HUES64 (cell line): Measurements from ENCODE around the gene FPGS.

ENCODE experiments used
- H3K27ac ChIP-seq: 2 replicates; pipeline ENCODE4 v1.7.0; 2013; ENCODE audit warnings: low read depth, low read length, inconsistent platforms
- H3K27me3 ChIP-seq: 2 replicates; pipeline ENCODE4 v1.6.1; 2013; ENCODE audit warnings: mild to moderate bottlenecking, low read length; ENCODE audit not compliant: insufficient read depth
- H3K36me3 ChIP-seq: 2 replicates; pipeline ENCODE4 v1.6.1; 2013; ENCODE audit warnings: mild to moderate bottlenecking, low read length; ENCODE audit not compliant: insufficient read depth
- H3K4me1 ChIP-seq: 2 replicates; pipeline ENCODE4 v1.6.1; 2013; ENCODE audit warnings: mild to moderate bottlenecking, low read length, moderate library complexity; ENCODE audit not compliant: insufficient read depth
- H3K4me3 ChIP-seq: 2 replicates; pipeline ENCODE4 v1.5.1; 2013; ENCODE audit warnings: mild to moderate bottlenecking, low read length, moderate library complexity
- H3K9ac ChIP-seq: 2 replicates; pipeline ENCODE4 v1.6.1; 2013; ENCODE audit warnings: mild to moderate bottlenecking, low read depth, low read length
- H3K9me3 ChIP-seq: 2 replicates; pipeline ENCODE4 v1.6.1; 2013; ENCODE audit warnings: low read depth, low read length; ENCODE audit not compliant: insufficient read depth
- WGBS: fragments of 150-250, 120-280 bp; methylation state at CpG from one replicate; pipeline ENCODE4 v1.1.7; 2013; ENCODE audit warnings: missing lambda C conversion rate; 5-methylcytosine and 5-hydroxymethylcytosine counted together

Gene FPGS

DNA sequence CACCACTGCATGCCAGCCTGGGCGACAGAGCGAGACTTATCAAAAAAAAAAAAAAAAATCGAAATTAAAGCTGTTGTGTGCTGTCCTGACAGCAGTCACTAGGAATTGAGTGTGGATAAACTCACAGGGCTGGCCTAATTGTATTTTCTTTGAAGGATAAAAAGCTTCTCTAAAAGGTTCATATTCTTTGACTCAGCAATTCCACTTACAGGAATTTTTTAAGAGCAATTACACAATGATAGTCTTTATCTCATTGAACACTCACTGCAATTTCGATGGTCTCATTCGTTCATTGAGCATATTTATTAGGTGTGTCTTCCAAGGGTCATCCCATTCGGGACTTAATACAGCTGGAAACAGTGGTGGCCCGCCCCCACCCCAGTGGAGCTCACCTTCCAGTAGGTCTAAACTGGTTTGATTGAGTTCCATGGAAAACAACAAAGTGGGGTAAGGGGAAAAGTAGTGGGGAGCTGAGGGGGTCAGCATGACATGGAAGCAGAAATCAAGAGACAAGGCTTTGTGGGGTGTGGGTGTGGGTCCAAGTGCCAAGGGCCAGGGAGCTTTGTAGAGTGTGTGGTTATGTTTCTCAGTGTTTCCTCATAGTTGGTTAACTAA is 10.2 kb upstream of the FPGS start:
- Histone ChIP-seq H3K36me3 (peaks cover 56% of the 10 kb centered on the region), H3K27ac (no peak overlapping the region), H3K4me3 (no peak overlapping the region), H3K4me1 (no peaks in the 10 kb centered on the region), H3K9me3 (no peaks in the 10 kb centered on the region), H3K27me3 (no peaks in the 10 kb centered on the region), H3K9ac (no peak overlapping the region)
- WGBS: 94% methylated on average over 7 of the region's 7 CpGs

DNA sequence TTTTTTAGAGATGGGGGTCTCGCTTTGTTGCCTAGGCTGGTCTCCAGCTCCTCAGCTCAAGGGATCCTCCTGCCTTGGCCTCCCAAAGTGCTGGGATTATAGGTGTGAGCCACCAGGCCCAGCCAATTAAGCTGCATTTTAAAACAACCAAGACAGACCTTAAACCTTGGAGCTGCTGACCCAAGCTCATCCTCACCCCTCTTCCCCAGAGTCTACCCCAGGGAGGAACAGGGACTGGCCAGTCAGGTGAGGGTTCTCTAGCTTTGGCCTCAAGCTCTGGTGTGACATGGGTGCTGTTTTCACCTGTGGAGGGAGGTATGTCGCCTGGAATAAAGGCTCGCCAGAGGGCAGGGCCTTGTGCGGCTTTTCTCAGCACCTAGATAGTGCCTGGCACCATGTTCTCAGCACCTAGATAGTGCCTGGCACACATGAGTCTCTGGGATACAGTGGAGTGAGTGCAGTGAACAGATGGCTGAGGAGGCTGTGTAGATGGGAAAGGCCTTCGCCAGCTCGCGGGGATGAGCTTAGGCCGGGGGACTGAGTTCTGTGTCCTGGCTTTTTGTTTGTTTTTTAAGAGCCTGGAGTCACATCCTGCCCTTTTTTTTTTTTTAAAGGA is 9.5 kb upstream of the FPGS start:
- Histone ChIP-seq H3K27me3 (no peaks in the 10 kb centered on the region), H3K4me1 (no peaks in the 10 kb centered on the region), H3K36me3 (peaks cover 49% of the 10 kb centered on the region), H3K4me3 (no peak overlapping the region), H3K9ac (no peak overlapping the region), H3K27ac (no peak overlapping the region; the same call in 1 of the 2 replicates), H3K9me3 (no peaks in the 10 kb centered on the region)
- WGBS: 88% methylated on average over 8 of the region's 8 CpGs

DNA sequence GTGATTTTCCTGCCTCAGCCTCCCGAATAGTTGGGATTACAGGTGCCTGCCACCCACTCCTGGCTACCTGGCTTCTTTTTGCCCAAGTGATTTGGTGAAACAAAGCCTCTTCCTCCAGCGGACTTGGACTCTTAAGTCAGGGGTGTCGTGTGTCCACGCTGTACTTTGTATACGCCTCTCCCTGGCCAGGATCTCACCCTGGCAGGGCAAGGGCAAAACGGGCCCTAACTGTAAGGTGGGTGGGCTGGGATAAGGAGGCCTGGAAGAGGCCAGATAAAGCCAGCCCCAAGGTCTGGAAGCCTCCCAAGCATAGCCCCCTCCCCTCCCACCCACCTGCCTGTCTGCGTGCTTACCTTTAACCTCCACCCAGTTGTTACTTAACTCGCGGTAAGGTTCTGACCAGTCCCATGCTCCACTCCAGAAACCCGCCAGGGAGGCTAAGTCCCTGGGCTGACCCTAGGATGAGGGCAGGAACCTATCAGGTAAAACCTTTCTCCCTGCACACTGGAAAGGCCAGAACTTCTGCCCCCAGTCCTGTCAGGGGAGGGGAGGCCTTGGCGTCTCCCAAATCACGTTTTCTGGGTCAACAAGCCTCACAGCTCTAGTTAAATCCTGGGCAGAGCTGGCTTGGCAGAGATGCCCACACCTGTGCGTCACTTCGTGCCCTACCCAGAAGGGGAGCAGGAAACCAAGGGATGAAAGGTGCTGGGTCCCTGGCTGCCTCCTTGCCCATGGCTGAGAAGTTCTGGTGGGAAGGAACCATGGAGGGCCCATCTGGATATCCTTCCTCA is 8.5 kb upstream of the FPGS start:
- no peak overlapping the region for H3K4me3 ChIP-seq
- H3K27me3 ChIP-seq: no peaks in the 10 kb centered on the region
- H3K9me3 ChIP-seq: no peaks in the 10 kb centered on the region
- H3K27ac ChIP-seq: no peak overlapping the region
- H3K9ac ChIP-seq: no peak overlapping the region
- no peaks in the 10 kb centered on the region for H3K4me1 ChIP-seq
- 90% methylated on average over 14 of the region's 14 CpGs for WGBS
- peaks cover 39% of the 10 kb centered on the region for H3K36me3 ChIP-seq

DNA sequence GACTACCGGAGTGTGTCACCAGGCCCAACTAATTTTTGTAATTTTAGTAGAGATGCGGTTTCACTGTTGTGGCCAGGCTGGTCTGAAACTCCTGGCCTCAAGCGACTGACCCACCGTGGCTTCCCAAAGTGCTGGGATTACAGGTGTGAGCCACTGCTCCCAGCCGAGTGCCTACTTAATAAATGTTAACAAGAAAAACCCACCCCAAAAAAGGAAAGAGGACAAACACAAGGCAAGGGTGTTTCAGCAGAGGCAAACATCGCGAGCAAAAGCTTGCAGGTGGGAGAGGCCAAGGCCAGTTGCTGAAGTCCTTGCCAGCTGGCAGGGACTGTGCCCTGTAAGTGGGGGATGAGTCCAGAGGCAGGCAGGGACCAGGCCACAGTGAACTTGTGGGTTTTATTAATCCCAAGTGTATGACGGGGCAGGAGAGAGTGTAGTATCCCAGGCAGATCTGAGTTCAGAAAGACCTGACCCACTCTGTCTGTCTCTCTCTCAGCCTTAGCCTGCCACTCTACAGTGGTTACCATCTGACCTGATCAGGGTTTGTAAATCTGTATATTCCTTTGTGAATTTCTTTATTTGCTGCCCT is 6.4 kb upstream of the FPGS start:
- H3K4me3 ChIP-seq: no peak overlapping the region
- no peak overlapping the region for H3K9ac ChIP-seq
- H3K4me1 ChIP-seq: no peaks in the 10 kb centered on the region
- H3K27me3 ChIP-seq: no peaks in the 10 kb centered on the region
- H3K27ac ChIP-seq: no peak overlapping the region
- no peaks in the 10 kb centered on the region for H3K9me3 ChIP-seq
- peaks cover 18% of the 10 kb centered on the region for H3K36me3 ChIP-seq
- 88% methylated on average over 8 of the region's 8 CpGs for WGBS

DNA sequence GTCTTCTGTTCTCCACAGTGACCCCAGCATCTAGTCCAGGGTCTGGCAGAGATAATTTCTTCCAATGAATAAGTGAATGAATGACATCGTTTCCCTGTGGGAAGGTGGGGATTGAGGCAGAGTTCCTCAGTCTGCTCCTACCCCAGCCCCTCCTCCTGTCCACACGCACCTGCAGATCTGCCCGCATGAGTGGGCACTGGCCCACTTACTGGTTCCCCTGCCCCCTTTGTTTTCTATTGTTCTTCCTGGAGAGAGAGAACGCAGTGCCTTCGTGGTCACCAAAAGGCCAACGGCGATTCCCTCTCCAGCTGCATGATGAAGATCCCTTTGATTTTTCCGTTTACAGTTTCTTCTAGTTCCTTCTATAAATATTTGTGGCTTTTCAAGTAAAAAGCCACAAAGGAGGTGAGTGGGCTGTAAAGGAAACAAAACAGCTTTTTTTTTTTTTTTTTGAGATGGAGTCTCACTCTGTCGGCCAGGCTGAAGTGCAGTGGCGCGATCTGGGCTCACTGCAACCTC is 5.8 kb upstream of the FPGS start:
- H3K27me3 ChIP-seq: no peaks in the 10 kb centered on the region
- no peaks in the 10 kb centered on the region for H3K9me3 ChIP-seq
- no peak overlapping the region for H3K9ac ChIP-seq
- peaks cover 12% of the 10 kb centered on the region for H3K36me3 ChIP-seq
- H3K27ac ChIP-seq: no peak overlapping the region
- H3K4me1 ChIP-seq: peaks cover 2% of the 10 kb centered on the region; the same call in 1 of the 2 replicates
- H3K4me3 ChIP-seq: no peak overlapping the region
- WGBS: 85% methylated on average over 11 of the region's 11 CpGs

DNA sequence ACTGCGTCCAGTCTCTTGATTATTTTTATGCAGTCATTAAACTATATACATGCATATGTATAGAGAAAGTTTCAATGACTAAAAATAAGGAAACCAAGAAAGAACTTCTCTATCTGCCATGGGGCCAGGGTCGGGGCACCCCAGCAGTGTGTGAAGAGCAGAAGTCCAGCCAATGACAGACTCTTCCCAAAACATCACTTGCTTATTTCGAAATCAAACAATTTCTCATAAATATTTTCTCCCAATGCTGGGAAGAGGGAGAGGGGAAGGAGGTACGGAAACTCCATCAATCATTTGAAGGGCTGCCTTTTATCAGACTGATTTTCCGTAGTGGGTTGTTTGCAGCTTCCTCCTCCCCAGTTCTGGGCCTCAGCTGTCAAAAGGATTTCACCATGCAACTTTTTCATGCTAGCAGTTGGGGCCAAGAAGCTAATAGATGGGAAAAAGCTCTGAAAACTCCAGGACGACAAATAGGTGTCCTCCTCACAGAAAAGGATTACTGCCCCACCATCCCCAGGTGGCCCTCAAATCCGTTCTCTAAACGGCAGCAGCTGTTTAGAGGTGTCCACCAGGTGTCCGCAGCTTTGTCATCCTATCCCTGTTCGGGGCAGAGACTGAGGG is 617 bp upstream of the FPGS start:
- WGBS: 33% methylated on average over 8 of the region's 10 CpGs
- H3K36me3 ChIP-seq: peaks cover 17% of the 10 kb centered on the region; the same call in 1 of the 2 replicates
- peak overlapping the region; percentile 16; the same call in 1 of the 2 replicates for H3K27ac ChIP-seq
- no peaks in the 10 kb centered on the region for H3K9me3 ChIP-seq
- H3K9ac ChIP-seq: peak overlapping the region; percentile 72
- no peaks in the 10 kb centered on the region for H3K27me3 ChIP-seq
- H3K4me1 ChIP-seq: peaks cover 5% of the 10 kb centered on the region; the same call in 1 of the 2 replicates
- H3K4me3 ChIP-seq: peak overlapping the region; percentile 92

DNA sequence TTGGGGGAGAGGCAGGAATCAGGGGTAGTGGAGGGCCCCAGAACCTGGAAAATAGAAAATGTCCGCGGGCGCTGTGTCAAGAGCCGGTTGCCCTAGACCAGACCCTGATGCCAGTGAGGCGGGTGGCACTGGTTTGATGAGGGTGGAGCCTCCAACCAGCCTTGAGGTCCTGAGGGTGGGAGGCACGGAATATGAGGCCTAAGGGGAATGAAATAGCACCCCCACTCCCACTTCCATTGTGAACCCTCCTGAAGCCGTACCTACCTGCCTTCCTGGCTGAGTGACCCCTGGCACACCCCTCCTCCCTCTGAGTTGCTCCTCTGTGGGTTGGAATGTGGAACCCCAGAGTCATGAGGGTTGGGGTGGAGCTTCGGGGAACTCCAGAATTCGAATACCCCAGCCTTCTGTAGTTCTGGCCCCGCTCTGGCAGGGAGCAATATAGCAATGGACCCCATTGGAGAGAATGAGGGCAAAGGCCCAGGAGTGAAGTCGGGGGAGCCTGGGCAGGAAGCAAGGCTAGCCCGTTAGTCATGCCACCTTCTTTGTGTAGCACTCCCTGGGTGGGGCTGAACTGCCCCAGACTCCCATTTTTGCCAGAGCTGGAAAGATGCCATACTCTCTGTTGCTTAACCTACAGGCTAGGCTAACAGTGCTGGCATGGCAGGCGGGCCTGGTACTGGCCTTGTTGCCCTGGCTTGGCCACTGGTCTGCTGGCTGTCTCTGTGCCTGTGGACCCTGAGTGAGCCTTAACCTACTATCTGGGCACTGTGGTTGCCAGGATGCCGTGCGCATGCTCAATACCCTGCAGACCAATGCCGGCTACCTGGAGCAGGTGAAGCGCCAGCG is 1.0 kb downstream of the FPGS start:
- Histone ChIP-seq H3K4me1 (peaks cover 5% of the 10 kb centered on the region; the same call in 1 of the 2 replicates), H3K9me3 (no peaks in the 10 kb centered on the region), H3K4me3 (peak overlapping the region; percentile 92), H3K27ac (peak overlapping the region; percentile 93), H3K27me3 (no peaks in the 10 kb centered on the region), H3K9ac (peak overlapping the region; percentile 96), H3K36me3 (peaks cover 33% of the 10 kb centered on the region)
- WGBS: 60% methylated on average over 18 of the region's 18 CpGs

DNA sequence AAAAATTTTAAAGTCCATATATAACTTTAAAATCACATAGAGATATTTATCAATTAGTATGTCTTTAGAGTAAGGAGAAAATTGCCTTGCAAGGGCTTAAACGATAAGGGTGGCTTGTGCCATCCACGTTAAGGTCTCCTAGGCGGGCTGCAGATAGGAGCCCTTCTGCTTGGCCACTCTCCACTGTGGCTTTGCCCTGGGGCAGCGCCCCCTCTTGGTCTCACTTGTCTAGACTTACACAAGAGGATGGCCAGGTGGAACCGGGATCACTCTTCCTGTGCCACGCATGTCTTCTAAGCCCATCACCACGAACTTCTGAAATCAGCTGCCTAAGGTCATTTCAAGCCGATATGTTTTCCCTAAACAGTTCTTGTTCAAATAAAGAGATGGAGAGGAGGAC is 2.9 kb downstream of the FPGS start:
- Histone ChIP-seq H3K9ac (no peak overlapping the region), H3K27ac (no peak overlapping the region), H3K36me3 (peaks cover 41% of the 10 kb centered on the region), H3K27me3 (no peaks in the 10 kb centered on the region), H3K4me1 (peaks cover 8% of the 10 kb centered on the region; the same call in 1 of the 2 replicates), H3K9me3 (no peaks in the 10 kb centered on the region), H3K4me3 (no peak overlapping the region)
- 75% methylated on average over 8 of the region's 8 CpGs for WGBS

DNA sequence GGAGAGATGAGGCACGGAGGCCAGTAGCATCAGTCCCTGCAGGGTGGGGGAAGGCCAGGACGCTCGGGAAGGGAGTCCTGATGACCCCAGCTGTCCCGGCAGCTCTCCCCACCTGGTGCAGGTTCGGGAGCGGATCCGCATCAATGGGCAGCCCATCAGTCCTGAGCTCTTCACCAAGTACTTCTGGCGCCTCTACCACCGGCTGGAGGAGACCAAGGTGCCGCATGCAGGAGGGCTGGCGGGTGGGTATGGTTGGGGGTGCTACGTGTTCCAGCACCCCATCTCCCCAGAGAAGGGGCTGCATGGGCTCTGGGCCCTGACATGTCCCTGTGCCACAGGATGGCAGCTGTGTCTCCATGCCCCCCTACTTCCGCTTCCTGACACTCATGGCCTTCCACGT is 4.2 kb downstream of the FPGS start:
- no peak overlapping the region for H3K4me3 ChIP-seq
- 94% methylated on average over 14 of the region's 14 CpGs for WGBS
- H3K9me3 ChIP-seq: no peaks in the 10 kb centered on the region
- no peaks in the 10 kb centered on the region for H3K27me3 ChIP-seq
- peaks cover 48% of the 10 kb centered on the region for H3K36me3 ChIP-seq
- no peak overlapping the region for H3K9ac ChIP-seq
- no peak overlapping the region for H3K27ac ChIP-seq
- peaks cover 7% of the 10 kb centered on the region; the same call in 1 of the 2 replicates for H3K4me1 ChIP-seq

DNA sequence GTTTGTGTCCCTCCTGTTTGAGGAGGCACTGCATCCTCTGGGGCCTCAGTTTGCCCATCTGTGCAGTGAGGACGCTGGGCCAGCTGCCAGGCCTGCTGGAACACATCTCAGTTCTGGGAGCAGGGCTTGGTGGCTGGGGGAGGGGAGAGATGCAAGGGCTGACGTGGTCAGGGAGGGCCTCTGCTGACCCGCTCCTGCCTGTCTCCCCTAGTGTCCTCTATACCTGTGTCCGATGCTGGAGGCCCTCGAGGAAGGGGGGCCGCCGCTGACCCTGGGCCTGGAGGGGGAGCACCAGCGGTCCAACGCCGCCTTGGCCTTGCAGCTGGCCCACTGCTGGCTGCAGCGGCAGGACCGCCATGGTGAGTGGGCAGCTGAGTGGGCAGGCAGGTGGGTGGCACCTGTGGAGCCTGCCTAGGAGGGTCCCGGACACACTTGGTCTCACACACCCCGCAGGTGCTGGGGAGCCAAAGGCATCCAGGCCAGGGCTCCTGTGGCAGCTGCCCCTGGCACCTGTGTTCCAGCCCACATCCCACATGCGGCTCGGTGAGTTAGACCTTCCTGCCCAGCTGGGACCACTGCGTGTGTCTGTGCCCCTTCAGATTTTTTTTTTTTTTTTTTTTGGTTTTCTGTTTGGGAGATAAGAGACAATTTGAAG is 5.8 kb downstream of the FPGS start:
- Histone ChIP-seq H3K27me3 (no peaks in the 10 kb centered on the region), H3K9me3 (no peaks in the 10 kb centered on the region), H3K9ac (no peak overlapping the region), H3K4me1 (0 out of 2 replicates have a peak, but pooled peaks cover 3% of the 10 kb centered on the region), H3K27ac (no peak overlapping the region), H3K36me3 (peaks cover 64% of the 10 kb centered on the region), H3K4me3 (no peak overlapping the region)
- 97% methylated on average over 17 of the region's 17 CpGs for WGBS
